GM19240 (cell line): ENCODE measurements around the gene GSTT2B.
"Not testable (repeated sequence)": the region's sequence is repeated elsewhere in the genome, so short reads cannot be mapped to it uniquely, and the experiment has no call there.

Experiments used
- DNase-seq: peaks from one replicate; pipeline ENCODE4 v3.0.0; 2011; ENCODE audit warnings: low spot score; ENCODE audit not compliant: insufficient read length

Gene GSTT2B

GRCh38 chr22:23961084-23961771 lies at the start of gene GSTT2B:
Gene GSTT2B, minus strand, starts transcription at chr22:23961195. Its CDS starts 64 bp downstream, at chr22:23961131.
- DNase-seq, result not testable (repeated sequence)

GRCh38 chr22:24010018-24010391 lies 49.0 kb upstream of the GSTT2B start:
- DNase-seq, result no peak

GRCh38 chr22:24009227-24010017 lies 48.4 kb upstream of the GSTT2B start:
- no peak for DNase-seq

- DNase-seq, result no peak
Measured at GRCh38 chr22:24008381-24009226, 47.6 kb upstream of the GSTT2B start.

GRCh38 chr22:24008022-24008283 lies 47.0 kb upstream of the GSTT2B start:
- no peak for DNase-seq

- DNase-seq, result no peak
Measured at GRCh38 chr22:24007253-24008021, 46.4 kb upstream of the GSTT2B start.

GRCh38 chr22:24006914-24007214 lies 45.9 kb upstream of the GSTT2B start:
- no peak for DNase-seq

- no peak for DNase-seq
Measured at GRCh38 chr22:24006207-24006913, 45.4 kb upstream of the GSTT2B start.

- DNase-seq, result no peak
Measured at GRCh38 chr22:24005201-24005600, 44.2 kb upstream of the GSTT2B start, which contains the start of gene GSTT4. Gene GSTT4, minus strand, starts transcription at chr22:24005453. Its CDS starts 97 bp downstream, at chr22:24005356.

GRCh38 chr22:24003887-24004286 lies 42.9 kb upstream of the GSTT2B start:
- no peak for DNase-seq

GRCh38 chr22:24002851-24003250 lies 41.9 kb upstream of the GSTT2B start:
- DNase-seq, result no peak

- DNase-seq, result no peak
Measured at GRCh38 chr22:24002272-24002671, 41.3 kb upstream of the GSTT2B start.

GRCh38 chr22:24001314-24001713 lies 40.3 kb upstream of the GSTT2B start:
- DNase-seq, result no peak

- DNase-seq, result not testable (repeated sequence)
Measured at GRCh38 chr22:23999779-24000178, 38.8 kb upstream of the GSTT2B start.

GRCh38 chr22:23997092-23997491 lies 36.1 kb upstream of the GSTT2B start:
- no peak for DNase-seq

GRCh38 chr22:23993581-23994177 lies 32.7 kb upstream of the GSTT2B start:
- not testable (repeated sequence) for DNase-seq

GRCh38 chr22:23993080-23993479 lies 32.1 kb upstream of the GSTT2B start:
- not testable (repeated sequence) for DNase-seq

- DNase-seq, result not testable (repeated sequence)
Measured at GRCh38 chr22:23989583-23990244, 28.7 kb upstream of the GSTT2B start.

- DNase-seq, result not testable (repeated sequence)
Measured at GRCh38 chr22:23986538-23987178, 25.7 kb upstream of the GSTT2B start.
